Cardiac fibroblast (primary cell): ENCODE measurements around the gene LTC4S.

Experiments used
- DNase-seq, 2 donors: peaks; one replicate each; pipeline versions ENCODE4 v3.0.0 to v3.0.0-alpha.2; 2010; ENCODE audit warnings: low read depth in 2 of 2
- H3K4me3 ChIP-seq, 2 donors: replicated peaks in 1 of 2; 1 replicate in 1 of 2; 2 replicates in 1 of 2; pipeline ENCODE4 v1.5.1; 2011; ENCODE audit warnings: low read depth in 2 of 2, low read length in 2 of 2, mild to moderate bottlenecking in 2 of 2, moderate library complexity in 1 of 2
- TF ChIP-seq, protein P1 (sequence below): IDR thresholded peaks from one replicate; pipeline ENCODE4 v1.5.1; 2011; ENCODE audit warnings: low read depth, mild to moderate bottlenecking, low read length, inconsistent platforms

LTC4S gene

DNA sequence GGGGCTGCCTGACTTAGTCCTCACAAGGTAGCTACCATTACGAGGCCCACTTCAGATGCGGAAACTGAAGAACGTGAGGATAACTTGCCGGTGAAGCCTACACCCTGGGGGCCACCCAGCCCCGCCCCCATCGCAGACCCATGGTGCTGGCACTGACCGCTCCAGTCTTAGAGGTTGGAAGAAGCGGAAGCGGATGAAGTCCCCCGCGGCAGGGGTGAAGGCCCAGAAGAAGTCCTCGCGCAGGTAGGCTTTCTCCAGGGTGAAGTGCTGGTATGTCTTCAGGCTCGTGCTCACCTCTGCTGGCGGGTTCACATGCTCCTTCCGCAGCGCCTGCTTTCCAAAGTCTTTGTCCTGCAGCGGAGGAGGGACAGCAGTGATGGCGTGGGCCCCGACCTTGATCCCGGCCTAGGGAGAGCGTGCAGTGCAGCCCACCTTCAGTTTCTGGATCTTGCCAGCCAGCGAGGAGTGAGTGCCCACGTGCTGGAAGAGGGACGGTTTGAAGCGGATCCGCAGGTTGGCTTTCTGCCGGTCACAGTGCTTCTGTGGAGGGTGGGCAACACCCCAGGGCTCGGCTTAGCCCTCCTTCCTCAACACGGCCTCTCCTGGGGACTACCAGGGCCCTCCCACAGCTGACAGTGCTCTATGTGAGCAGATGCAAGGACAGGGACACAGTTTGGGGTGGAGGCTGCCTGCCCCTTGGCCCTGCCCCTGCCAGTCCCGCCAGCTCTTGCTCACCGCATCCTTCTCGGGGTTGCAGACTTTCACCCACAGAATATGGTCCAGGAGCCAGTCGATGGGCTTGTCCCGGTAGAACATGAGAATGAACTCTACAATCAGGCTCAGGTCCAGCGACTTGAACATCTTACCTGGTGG, 5.2 kb downstream of the LTC4S start:
- TF ChIP-seq, protein P1, sequence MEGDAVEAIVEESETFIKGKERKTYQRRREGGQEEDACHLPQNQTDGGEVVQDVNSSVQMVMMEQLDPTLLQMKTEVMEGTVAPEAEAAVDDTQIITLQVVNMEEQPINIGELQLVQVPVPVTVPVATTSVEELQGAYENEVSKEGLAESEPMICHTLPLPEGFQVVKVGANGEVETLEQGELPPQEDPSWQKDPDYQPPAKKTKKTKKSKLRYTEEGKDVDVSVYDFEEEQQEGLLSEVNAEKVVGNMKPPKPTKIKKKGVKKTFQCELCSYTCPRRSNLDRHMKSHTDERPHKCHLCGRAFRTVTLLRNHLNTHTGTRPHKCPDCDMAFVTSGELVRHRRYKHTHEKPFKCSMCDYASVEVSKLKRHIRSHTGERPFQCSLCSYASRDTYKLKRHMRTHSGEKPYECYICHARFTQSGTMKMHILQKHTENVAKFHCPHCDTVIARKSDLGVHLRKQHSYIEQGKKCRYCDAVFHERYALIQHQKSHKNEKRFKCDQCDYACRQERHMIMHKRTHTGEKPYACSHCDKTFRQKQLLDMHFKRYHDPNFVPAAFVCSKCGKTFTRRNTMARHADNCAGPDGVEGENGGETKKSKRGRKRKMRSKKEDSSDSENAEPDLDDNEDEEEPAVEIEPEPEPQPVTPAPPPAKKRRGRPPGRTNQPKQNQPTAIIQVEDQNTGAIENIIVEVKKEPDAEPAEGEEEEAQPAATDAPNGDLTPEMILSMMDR: no peak
- no peak for DNase-seq
- no peak overlapping the region for H3K4me3 ChIP-seq

DNA sequence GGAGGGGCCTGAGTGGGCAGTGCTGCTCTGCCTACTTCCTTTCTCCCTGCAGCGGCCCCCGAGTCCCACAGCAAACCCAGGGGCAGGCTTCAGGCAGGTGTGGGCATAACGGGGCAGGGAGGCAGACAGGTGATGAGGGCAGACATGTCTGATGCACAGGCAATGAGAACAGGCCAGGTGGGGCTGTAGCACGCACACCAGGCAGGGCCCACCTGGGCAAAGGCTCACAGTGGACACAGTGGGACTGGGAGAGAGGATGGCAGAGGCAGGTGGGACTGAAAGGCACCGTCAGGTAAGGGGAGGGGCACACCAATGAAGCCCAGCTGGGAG, 5.8 kb downstream of the LTC4S start:
- no peak for DNase-seq
- H3K4me3 ChIP-seq: no peak overlapping the region
- TF ChIP-seq, protein P1: no peak

DNA sequence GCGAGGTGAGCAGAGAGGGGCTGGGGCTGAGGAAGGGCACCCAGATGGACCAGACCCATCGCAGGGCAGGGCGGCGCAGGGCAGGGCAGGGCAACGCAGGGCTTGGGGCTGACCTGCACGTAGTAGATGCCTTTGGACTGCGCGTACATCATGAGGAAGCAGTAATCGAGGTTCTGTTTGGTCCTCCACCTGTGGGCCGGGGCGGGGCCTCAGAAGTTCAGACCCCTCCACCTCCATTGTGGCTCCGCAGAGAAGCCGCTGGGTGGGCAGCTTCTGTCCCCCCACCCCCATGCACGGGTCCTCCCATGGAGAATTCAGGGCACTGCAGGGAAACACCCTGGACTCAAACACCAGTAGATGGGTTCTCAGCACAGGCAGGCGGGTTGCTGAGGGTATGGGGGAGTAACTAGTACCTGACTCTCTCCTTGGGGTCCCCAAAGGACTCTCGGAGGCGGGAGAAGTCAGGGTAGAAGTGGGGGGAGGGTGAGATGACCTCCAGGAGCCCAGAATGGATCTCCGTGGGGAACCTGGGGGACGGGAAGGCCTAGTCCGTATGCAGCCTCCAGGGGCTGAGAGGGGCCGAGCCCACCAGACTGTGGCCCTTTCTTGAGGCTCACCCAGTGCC, 6.4 kb downstream of the LTC4S start:
- DNase-seq: no peak

DNA sequence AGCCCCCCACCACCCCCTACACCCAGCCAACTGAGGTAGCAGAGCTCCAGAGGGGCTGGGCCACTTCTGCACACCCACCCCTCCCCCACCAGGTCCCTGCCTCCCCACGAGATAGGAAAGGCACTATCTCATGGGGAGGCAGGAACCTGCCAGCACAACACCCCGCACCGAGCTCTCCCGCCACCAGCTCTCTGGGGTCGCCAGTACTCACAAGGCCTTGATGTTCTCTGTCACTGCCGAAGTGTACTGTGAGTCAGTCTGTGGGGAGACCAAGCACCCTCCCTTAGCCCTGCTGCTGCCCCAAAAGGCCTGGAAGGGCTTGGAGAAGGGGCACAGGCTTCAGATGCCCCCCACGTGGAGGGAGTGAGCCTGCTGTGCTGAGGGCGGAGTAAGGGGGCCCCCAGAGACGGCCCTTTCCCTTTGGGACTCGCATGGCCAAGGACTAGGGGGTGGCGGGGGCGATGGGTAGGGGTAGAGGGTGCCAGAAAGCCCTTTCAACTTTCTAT, 7.0 kb downstream of the LTC4S start:
- no peak for DNase-seq
- TF ChIP-seq, protein P1: no peak
- H3K4me3 ChIP-seq: no peak overlapping the region

More for the DNA sequence above, 6.4 kb downstream of the LTC4S start:
- TF ChIP-seq, protein P1: no peak
- no peak overlapping the region for H3K4me3 ChIP-seq

DNA sequence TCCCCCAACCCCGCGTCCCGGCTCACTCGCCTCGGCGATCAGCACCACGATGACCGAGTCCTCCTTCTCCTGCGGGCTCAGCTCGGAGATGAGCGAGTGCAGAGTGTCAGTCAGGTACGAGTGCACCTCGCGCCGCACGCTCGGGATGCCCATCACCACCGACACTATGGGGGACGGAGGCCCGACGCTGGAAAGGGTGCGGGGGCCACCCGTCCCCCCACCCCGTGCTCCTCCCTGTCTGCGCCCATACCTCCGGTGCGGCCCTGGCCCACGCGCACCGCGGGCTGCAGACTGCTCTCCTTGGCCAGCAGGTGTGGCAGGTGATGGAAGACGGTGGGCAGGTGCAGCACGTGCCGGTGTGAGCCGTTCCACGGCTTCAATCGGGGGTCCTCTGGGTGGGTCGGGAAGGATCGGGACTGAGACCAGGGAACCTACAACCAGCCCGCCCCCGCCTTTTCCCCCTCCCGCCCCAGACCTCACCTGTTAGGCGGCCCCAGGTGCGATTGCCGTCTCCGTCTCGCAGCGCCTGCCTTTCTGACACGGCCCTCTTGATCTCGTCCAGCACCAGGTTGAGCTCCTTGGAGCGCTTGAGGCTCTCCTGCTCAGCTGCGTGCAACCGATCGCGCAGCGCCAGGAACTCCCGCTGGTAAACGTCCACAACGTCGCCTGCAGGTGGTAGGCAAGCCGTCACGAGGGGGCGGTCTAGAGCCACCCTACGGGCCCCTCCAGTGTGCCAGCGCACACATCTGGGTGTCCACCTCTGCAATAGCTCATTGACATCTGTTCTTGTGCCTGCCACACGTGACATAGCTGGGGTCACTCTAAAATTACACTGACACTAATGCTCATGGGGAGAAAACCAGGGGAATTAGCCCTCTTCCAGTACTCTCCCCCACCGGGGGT, 7.8 kb downstream of the LTC4S start:
- TF ChIP-seq, protein P1: peak; percentile 44
- peak; percentile 48 to 64 for DNase-seq
- H3K4me3 ChIP-seq: no peak overlapping the region

DNA sequence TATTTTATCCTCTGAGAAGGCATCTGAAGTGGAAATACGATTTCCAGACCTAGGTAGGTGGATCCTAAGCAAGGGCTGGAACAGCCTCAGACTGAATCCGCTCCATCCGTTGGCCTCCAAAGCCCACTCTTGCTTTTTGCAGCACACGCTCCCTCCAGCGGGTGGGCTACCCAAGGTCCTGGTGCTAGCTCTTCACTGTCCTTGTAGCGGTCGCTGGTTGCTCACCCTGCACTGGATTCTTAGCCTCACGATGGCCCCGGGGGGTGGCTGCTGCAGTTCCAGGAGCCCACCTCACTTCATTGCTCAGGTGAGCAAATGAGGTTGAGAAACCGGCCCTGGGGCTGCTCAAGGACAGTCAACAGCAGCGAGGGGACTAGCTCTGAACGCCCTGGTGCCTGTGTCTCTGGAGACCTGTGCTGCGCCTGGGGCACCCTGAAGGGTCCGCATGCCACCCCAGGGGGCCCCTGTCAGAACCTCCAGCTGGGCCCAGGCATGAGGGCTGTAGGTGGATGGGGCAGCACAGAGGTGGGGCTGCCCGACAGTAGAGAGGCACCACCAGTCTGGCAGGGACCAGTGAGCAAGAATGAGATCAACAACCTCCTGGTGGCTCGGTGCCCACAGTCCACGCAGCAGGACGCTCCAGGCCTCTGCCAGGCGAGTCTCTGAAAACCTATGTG, 8.6 kb downstream of the LTC4S start:
- TF ChIP-seq, protein P1: no peak
- no peak overlapping the region for H3K4me3 ChIP-seq
- DNase-seq: no peak
